Measurements from ENCODE around the gene SLC2A1. TPM values are rescaled to one million over a fixed set of nuclear protein-coding genes. Genes with fewer than 3 reads are reported as not detected.

Gene SLC2A1

Small RNA genes within 50 kb of the gene (small RNA-seq; reads per million reads assigned to genes)
- not detected for gene RNU6-880P (ENCODE audit: insufficient read depth)

All from mesendoderm (in vitro differentiated cells).